K562 (cell line): Measurements from ENCODE around the gene CUEDC2. TPM values are rescaled to one million over a fixed set of nuclear protein-coding genes. Genes with fewer than 3 reads are reported as not detected.

ENCODE experiments used
- CBFA2T2 ChIP-seq: fragments of 450-650 bp; conservative IDR thresholded peaks from 2 replicates; pipeline ENCODE4 v1.6.1; 2017; ENCODE audit warnings: mild to moderate bottlenecking
- CREB3L1 ChIP-seq: fragments of 450-650 bp; IDR thresholded peaks from 2 replicates; pipeline ENCODE4 v1.6.1; 2014; ENCODE audit warnings: low read depth, mild to moderate bottlenecking, moderate library complexity, borderline replicate concordance
- DMBX1 ChIP-seq: fragments of 250-450 bp; sonication (Bioruptor Pico); IDR thresholded peaks from 2 replicates; pipeline ENCODE4 v1.8.0; 2022; ENCODE audit warnings: inconsistent platforms, mild to moderate bottlenecking, moderate library complexity, borderline replicate concordance
- DPF2 ChIP-seq: fragments of 450-650 bp; IDR thresholded peaks from 2 replicates; pipeline ENCODE4 v1.6.1; 2016
- GATAD2B ChIP-seq: fragments of 450-650 bp; IDR thresholded peaks from 2 replicates; pipeline ENCODE4 v1.6.1; 2017; ENCODE audit warnings: mild to moderate bottlenecking, borderline replicate concordance
- HCFC1 ChIP-seq: IDR thresholded peaks from 2 replicates; pipeline ENCODE4 v1.6.1; 2012; ENCODE audit warnings: low read depth, low read length, improper control_type of control experiment
- HNRNPL ChIP-seq: fragments of 200-400 bp; formaldehyde crosslinking; IDR thresholded peaks from 2 replicates; pipeline ENCODE4 v1.6.1; 2017; ENCODE audit warnings: low read depth, mild to moderate bottlenecking, low read length
- IRF1 ChIP-seq: sonication (generic); formaldehyde crosslinking; IDR thresholded peaks from 2 replicates; pipeline ENCODE4 v1.8.0; 2022; ENCODE audit warnings: missing genetic modification reagents, mild to moderate bottlenecking, borderline replicate concordance
- KDM4B ChIP-seq, 2 experiments: fragments of 450-650 bp in 1 of 2; sonication (generic) in 1 of 2; IDR thresholded peaks; 2 replicates each; pipeline ENCODE4 v1.6.1; 2016 to 2017; ENCODE audit warnings: borderline replicate concordance in 2 of 2, antibody characterized with exemption in 1 of 2, low read depth in 1 of 2, mild to moderate bottlenecking in 1 of 2
- KDM5B ChIP-seq: fragments of 200-600 bp; sonication (generic); IDR thresholded peaks from 2 replicates; pipeline ENCODE4 v1.6.1; 2012; ENCODE audit warnings: low read depth, mild to moderate bottlenecking, moderate library complexity, low read length, control low read depth, inconsistent platforms; ENCODE audit not compliant: insufficient replicate concordance
- MAFF ChIP-seq: IDR thresholded peaks from 2 replicates; pipeline ENCODE4 v1.6.1; 2012; ENCODE audit warnings: low read length, improper control_type of control experiment
- NR2F6 ChIP-seq: fragments of 450-650 bp; formaldehyde crosslinking; IDR thresholded peaks from 2 replicates; pipeline ENCODE4 v1.4.0; 2020; ENCODE audit warnings: mild to moderate bottlenecking
- PHF20 ChIP-seq: fragments of 450-650 bp; IDR thresholded peaks from 2 replicates; pipeline ENCODE4 v1.6.1; 2018; ENCODE audit not compliant: partially characterized antibody
- PTRF ChIP-seq: fragments of 450-650 bp; IDR thresholded peaks from 2 replicates; pipeline ENCODE4 v1.6.1; 2016; ENCODE audit warnings: mild to moderate bottlenecking, missing genetic modification characterization, missing compliant biosample characterization
- RBM17 ChIP-seq: fragments of 200-400 bp; formaldehyde crosslinking; IDR thresholded peaks from 2 replicates; pipeline ENCODE4 v1.6.1; 2017; ENCODE audit warnings: low read depth, mild to moderate bottlenecking, low read length, borderline replicate concordance
- RNF2 ChIP-seq: sonication (generic); IDR thresholded peaks from 2 replicates; pipeline ENCODE4 v1.6.1; 2016
- SRF ChIP-seq, 2 experiments: fragments of 250-450, 450-650 bp in 1 of 2; sonication (Bioruptor Pico) in 1 of 2; sonication (generic) in 1 of 2; formaldehyde crosslinking; IDR thresholded peaks; 2 replicates each; pipeline versions ENCODE4 v1.5.0 to v1.5.1; 2020 to 2022; ENCODE audit warnings: mild to moderate bottlenecking in 1 of 2, missing genetic modification reagents in 1 of 2
- TEAD1 ChIP-seq, 2 experiments: fragments of 450-650 bp in 1 of 2; sonication (generic) in 1 of 2; formaldehyde crosslinking; IDR thresholded peaks; 2 replicates each; pipeline versions ENCODE4 v1.4.0 to v1.8.0; 2020 to 2022; ENCODE audit warnings: mild to moderate bottlenecking in 2 of 2, missing genetic modification reagents in 1 of 2
- TFAP4 ChIP-seq: sonication (generic); formaldehyde crosslinking; IDR thresholded peaks from 2 replicates; pipeline ENCODE4 v1.8.0; 2022; ENCODE audit warnings: missing genetic modification reagents, mild to moderate bottlenecking, moderate library complexity, borderline replicate concordance
- ZFP36 ChIP-seq: fragments of 150-350 bp; IDR thresholded peaks from 2 replicates; pipeline ENCODE4 v1.6.1; 2018; ENCODE audit warnings: low read length, low read depth; ENCODE audit not compliant: partially characterized antibody
- ZNF583 ChIP-seq: fragments of 250-450 bp; sonication (Bioruptor Pico); IDR thresholded peaks from 2 replicates; pipeline ENCODE4 v1.4.0; 2020
- ZNF639 ChIP-seq, 2 experiments: fragments of 200-800 bp in 1 of 2; sonication (Bioruptor generic) in 1 of 2; sonication (generic) in 1 of 2; formaldehyde crosslinking in 1 of 2; IDR thresholded peaks in 1 of 2; conservative IDR thresholded peaks in 1 of 2; 2 replicates each; pipeline versions ENCODE4 v1.5.0 to v1.6.1; 2016 to 2020; ENCODE audit warnings: missing compliant biosample characterization in 1 of 2, missing genetic modification characterization in 1 of 2, missing genetic modification reagents in 1 of 2
- polyA plus RNA-seq, 8 experiments: library from polyadenylated mRNA; depleted of rRNA in 4 of 8; stranded (reverse) in 5 of 8; unstranded in 3 of 8; fragments of >200 nt; fragmentation: Nextera tagmentation in 2 of 8; fragmentation: Illumina TruSeq in 1 of 8; extraction: Ambion mirVana in 2 of 8; extraction: Trizol in 1 of 8; gene quantifications; 2 replicates each; pipeline versions ENCODE4 v1.2.1 to v1.2.3, GENCODE V29; 2011 to 2014; ENCODE audit warnings: inconsistent platforms in 1 of 8, missing spikeins in 1 of 8
- total RNA-seq, 7 experiments: library from RNA; depleted of rRNA in 6 of 7; stranded (reverse); fragments of >200 nt in 6 of 7; fragmentation: Illumina TruSeq in 2 of 7; extraction: Trizol in 2 of 7; gene quantifications; 2 replicates each; pipeline versions ENCODE4 v1.2.1 to v1.2.3, GENCODE V29; 2011 to 2021; ENCODE audit warnings: low replicate concordance in 1 of 7

The CUEDC2 gene
- total and polyA plus RNA-seq, 9 of the 15 experiments (the other 6 are each of a cell fraction or from before 2014, with no cell fraction given), result 8.5 to 48.9 (median 27.4) TPM

GRCh38 chr10:102455893-102456471 lies 23.6 kb upstream of the CUEDC2 start (continued):
- TF ChIP-seq RNF2, result peak; percentile 89
- TF ChIP-seq GATAD2B, result peak; percentile 16; the same call in 1 of the 2 replicates
- TF ChIP-seq PTRF (tag), result 0 out of 2 replicates have a peak, but pooled peaks have one; percentile 37
- peak; percentile 40; the same call in 1 of the 2 replicates for TF ChIP-seq CBFA2T2
- peak; percentile 90 for TF ChIP-seq DMBX1 (CRISPR knock-in tag)
- TF ChIP-seq HNRNPL, result no peak
- TF ChIP-seq IRF1 (CRISPR knock-in tag), result no peak
- TF ChIP-seq TEAD1 (CRISPR knock-in tag; IDR thresholded peaks at IDR 0.05), result peak in 1 of 2 experiments; percentile 85; a peak in 2 of 4 replicates
- no peak for TF ChIP-seq TFAP4 (CRISPR knock-in tag)
- no peak for TF ChIP-seq KDM5B
- peak; percentile 45; the same call in 1 of the 2 replicates for TF ChIP-seq CREB3L1
- TF ChIP-seq KDM4B (IDR thresholded peaks at IDR 0.05; ENCODE audit: borderline replicate concordance in 2 of 2, low read depth in 1 of 2), result no peak
- no peak; a peak in 1 of 4 replicates for TF ChIP-seq ZNF639 (CRISPR knock-in tag; conservative IDR thresholded peaks at IDR 0.05 in 1 of 2, IDR thresholded peaks at IDR 0.05 in 1 of 2)
- TF ChIP-seq NR2F6 (CRISPR knock-in tag), result no peak
- 0 out of 2 replicates have a peak, but pooled peaks have one; percentile 4 for TF ChIP-seq MAFF
- TF ChIP-seq SRF (CRISPR knock-in tag; IDR thresholded peaks at IDR 0.05), result no peak
- TF ChIP-seq DPF2, result peak; percentile 95
- TF ChIP-seq PHF20, result no peak
- TF ChIP-seq ZFP36, result no peak
- no peak for TF ChIP-seq RBM17
- peak; percentile 75 for TF ChIP-seq ZNF583 (CRISPR knock-in tag)
- no peak for TF ChIP-seq HCFC1
